Activated CD4-positive, alpha-beta T cell treated with anti-CD3 and anti-CD28 coated beads, Interleukin-2, Interleukin-4, amounts not matched to agents 100 ng/mL and 50 ng/mL, durations not matched to agents 16 hours and 8 hours (primary cell): Measurements from ENCODE around the gene CLCN2.
A peak's percentile ranks its signal among the peaks of the same experiment; 100 is the strongest.

Experiments
- DNase-seq: peaks from one replicate; pipeline ENCODE4 v3.0.0-alpha.2; 2020; ENCODE audit warnings: low spot score

CLCN2 gene

DNA sequence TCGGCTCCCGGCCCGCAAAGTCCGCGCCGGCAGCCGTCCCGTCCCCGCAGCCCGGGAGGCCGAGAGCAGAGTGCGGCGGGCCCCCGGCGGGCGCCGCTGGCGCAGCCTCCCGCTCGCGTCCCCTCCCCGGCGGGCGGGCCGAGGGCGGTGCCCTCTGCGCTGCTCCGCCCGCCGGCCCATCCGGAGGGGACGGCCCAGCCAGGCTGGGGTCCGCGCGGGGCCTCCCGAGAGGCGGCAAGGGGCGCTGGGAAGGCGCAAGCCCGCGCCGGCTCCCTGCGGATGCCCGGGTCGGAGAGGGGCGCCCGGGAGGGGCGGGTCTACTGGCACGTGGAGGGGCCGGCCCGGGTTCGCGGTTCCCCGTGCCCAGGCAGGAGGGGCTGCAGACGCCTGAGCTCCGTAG is at the start of gene CLCN2, which contains the start of gene POLR2H:
Gene CLCN2, minus strand, starts transcription at position 74 of the 400 bp plus-strand sequence. CDS start 126 bp downstream, outside the sequence.
Gene POLR2H, plus strand, starts transcription at position 179 of the 400 bp plus-strand sequence. CDS start 1,783 bp downstream, outside the sequence.
- DNase-seq: peak; percentile 37

GRCh38 chr3:184409946-184410500 is 48.6 kb upstream of the CLCN2 start:
- DNase-seq: no peak

DNA sequence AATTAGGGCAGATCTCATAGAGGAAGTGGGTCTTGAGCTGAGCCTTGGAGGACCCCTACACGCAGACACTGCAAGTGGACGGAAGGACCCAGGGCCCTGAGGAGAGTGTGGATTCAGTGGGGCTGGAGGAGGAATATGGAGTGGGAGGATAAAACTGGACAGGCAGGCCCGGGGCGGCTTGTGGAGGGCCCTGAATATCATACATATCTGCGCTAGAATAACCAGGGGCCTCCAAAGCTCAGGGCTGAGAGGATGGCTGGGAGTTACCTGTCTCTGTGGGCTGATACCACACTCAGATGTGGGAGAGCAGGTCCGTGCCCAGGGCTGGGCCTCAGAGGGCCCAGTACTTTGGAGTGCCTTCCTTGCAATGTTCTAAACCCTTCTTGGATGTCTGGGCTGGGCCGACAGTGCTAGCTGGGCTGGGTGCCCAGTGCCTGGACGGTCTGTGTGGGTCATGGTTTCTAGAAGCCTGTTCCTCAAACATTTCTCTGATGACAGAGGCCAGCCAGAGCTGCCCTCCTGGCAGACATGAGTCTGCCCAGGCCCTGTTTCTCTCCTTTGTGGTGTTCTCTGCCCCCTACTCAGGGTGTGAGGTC is 48.0 kb upstream of the CLCN2 start:
- no peak for DNase-seq

- no peak for DNase-seq
Observed at GRCh38 chr3:184405075-184406030, 43.9 kb upstream of the CLCN2 start.

GRCh38 chr3:184399410-184399809 is 38.0 kb upstream of the CLCN2 start:
- no peak for DNase-seq

DNA sequence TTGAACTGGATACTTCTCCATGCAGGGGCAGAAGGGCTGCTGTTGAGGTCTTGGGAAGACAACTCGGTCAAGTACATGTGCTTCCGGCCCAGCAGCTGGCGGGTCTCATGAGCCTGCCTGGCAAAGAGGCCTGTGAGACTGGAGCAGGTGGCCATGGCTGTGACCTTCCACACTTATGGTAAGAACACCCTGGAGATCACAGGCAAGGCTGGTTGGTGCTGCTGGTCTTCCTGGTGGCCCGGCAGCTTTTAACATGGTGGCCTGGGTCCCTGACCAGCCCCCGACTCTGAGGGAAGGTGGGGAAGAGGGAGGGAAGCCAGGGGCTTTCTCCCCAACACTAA is 33.9 kb upstream of the CLCN2 start:
- no peak for DNase-seq

GRCh38 chr3:184391266-184391665 is 29.9 kb upstream of the CLCN2 start:
- DNase-seq: no peak

GRCh38 chr3:184389935-184390528 is 28.6 kb upstream of the CLCN2 start:
- DNase-seq: no peak

DNA sequence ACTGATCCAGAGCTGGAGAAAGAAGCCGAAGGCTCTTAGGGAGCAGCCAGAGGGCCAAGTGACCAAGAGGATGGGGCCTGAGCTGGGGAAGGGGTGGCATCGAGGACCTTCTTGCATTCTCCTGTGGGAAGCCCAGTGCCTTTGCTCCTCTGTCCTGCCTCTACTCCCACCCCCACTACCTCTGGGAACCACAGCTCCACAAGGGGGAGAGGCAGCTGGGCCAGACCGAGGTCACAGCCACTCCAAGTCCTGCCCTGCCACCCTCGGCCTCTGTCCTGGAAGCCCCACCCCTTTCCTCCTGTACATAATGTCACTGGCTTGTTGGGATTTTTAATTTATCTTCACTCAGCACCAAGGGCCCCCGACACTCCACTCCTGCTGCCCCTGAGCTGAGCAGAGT is 28.0 kb upstream of the CLCN2 start:
- no peak for DNase-seq

DNA sequence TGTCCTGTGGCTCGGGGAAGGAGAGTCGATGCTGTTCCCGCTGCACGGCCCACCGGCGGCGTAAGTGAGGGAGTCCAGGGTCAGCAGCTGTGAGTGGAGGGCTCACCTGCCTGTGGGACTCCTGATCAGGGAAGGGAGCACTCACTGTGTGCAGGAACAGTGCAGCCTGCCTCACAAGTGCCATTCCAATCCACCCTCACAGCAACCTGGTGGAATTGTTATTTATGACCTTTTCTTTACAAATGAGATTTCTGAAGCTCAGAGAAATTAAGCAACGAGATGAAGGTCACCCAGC is 27.5 kb upstream of the CLCN2 start:
- no peak for DNase-seq

DNA sequence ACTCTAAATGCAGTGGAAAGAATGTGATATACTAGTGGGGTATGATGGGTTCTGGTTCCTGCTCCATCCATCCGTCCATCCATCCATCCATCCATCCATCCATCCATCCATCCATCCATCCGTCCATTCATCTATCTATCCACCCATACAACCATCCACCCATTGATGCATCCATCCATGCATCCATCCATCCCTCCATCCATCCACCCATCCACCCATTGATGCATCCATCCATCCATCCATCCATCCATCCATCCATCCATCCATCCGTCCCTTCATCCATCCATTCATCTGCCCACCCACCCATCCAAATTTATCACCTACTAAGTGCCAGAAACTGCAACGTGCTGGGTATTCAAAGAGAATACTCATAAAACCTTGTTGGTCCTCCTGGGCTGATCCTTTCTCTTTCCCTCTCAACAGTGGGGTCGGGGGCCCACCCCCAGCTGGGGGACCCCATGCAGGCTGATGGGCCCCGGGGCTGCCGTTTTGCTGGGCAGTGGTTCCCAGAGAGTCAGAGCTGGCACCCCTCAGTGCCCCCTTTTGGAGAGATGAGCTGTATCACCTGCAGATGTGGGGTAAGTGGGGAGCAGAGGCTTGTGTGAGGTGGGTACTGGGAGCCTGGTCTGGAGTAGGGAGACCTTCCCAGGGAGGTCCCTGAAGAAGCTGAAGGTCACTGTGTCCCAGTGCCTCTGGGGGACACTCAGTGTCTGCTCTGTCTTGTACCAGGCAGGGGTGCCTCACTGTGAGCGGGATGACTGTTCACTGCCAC is 26.9 kb upstream of the CLCN2 start:
- no peak for DNase-seq

- no peak for DNase-seq
Observed at GRCh38 chr3:184387174-184387714, 25.8 kb upstream of the CLCN2 start.

GRCh38 chr3:184386047-184386806 is 24.8 kb upstream of the CLCN2 start:
- DNase-seq: no peak

DNA sequence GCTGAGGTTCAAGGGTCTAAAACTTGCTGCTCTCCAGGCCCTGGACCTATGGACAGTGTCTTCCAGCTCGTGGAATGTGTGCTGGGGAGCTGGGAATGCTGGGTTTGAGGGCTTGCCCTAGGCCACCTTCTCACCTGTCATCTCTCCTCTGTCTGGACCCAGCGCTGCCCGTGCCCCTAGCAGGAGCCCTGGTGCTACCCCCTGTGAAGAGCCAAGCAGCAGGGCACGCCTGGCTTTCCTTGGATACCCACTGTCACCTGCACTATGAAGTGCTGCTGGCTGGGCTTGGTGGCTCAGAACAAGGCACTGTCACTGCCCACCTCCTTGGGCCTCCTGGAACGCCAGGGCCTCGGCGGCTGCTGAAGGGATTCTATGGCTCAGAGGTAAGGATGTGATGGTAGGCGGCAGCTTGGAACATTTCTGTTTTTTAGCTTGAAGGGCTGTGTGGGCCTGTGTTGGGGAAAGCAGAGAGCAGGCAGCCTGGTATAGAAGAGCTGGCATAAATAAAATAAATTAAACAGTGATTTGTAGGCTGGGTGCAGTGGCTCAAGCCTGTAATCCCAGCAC is 23.5 kb upstream of the CLCN2 start:
- DNase-seq: no peak

- DNase-seq: no peak
Observed at GRCh38 chr3:184384342-184384741, 22.9 kb upstream of the CLCN2 start.

DNA sequence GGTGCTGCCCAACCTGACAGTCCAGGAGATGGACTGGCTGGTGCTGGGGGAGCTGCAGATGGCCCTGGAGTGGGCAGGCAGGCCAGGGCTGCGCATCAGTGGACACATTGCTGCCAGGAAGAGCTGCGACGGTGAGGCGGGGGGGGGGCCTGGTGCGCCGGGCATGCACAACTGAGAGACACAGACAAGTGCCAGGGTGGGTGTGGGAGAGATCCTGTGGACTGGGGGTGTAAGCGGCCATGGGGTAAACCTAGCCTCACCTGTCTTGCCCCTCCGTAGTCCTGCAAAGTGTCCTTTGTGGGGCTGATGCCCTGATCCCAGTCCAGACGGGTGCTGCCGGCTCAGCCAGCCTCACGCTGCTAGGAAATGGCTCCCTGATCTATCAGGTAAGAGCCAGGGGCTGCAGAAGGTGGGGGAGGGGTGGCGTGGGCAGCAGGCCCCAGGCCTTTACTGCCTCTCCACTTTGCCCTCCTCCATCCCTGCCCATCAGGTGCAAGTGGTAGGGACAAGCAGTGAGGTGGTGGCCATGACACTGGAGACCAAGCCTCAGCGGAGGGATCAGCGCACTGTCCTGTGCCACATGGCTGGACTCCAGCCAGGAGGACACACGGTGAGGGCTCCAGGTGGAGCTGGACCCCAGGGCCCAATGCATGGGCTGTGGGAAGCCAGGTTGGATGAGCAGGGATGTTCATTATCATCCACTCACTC is 21.8 kb upstream of the CLCN2 start:
- no peak for DNase-seq

- DNase-seq: no peak
Observed at GRCh38 chr3:184382326-184383032, 21.1 kb upstream of the CLCN2 start.

DNA sequence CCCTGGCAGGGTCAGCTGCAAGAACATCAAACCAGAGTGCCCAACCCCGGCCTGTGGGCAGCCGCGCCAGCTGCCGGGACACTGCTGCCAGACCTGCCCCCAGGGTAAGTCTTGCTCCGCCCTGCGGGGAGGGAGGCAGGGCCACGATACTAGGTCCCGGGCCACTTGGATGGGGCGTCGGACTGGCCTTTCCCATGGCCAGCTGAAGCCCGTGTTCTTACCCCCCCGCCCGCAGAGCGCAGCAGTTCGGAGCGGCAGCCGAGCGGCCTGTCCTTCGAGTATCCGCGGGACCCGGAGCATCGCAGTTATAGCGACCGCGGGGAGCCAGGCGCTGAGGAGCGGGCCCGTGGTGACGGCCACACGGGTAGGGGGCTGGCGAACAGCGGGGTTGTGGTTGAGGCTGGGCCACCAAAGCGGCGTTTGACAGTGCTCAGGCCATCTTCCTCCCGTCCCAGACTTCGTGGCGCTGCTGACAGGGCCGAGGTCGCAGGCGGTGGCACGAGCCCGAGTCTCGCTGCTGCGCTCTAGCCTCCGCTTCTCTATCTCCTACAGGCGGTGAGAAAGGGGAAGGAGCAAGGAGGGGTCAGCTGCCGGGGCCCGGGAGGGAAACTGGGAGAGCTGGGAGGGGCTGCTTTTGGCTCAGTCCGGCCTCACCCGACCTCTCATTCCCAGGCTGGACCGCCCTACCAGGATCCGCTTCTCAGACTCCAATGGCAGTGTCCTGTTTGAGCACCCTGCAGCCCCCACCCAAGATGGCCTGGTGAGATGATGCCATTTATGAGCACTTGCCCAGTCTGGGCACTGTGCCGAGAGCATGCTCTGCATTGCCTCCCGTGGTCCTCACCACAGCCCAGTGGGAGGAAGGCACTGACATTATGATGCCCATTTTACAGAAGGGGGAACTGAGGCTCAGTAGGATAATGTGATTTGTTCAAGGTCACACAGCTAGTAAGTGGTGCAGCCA is 20.1 kb upstream of the CLCN2 start:
- DNase-seq: no peak
